Measurements from ENCODE around the gene SMLR1. TPM values are rescaled to one million over a fixed set of nuclear protein-coding genes. Genes with fewer than 3 reads are reported as not detected.

Gene SMLR1
- total RNA-seq, 2 donors from 2014 or later, result 0.40 to 0.42 TPM

- no peak for TF ChIP-seq CTCF (conservative IDR thresholded peaks at IDR 0.05)
- Mint-ChIP-seq H3K4me1 (peaks cover 13% of the 10 kb centered on the region), H3K27ac (peak overlapping the region; percentile 26), H3K9me3 (no peaks in the 10 kb centered on the region), H3K4me3 (no peak overlapping the region), H3K27me3 (ENCODE audit: insufficient read depth) (no peaks in the 10 kb centered on the region), H3K36me3 (ENCODE audit: low read depth) (peaks cover 38% of the 10 kb centered on the region)
- Histone ChIP-seq H3K27me3 (ENCODE audit: control insufficient read depth, insufficient read depth, low read length, poor library complexity, severe bottlenecking) (no peaks in the 10 kb centered on the region), H3K36me3 (ENCODE audit: control insufficient read depth, insufficient read depth, low read length) (peaks cover 25% of the 10 kb centered on the region), H3K27ac (ENCODE audit: low read depth, low read length) (no peak overlapping the region), H3K4me1 (ENCODE audit: control insufficient read depth, insufficient read depth, low read length) (peaks cover 10% of the 10 kb centered on the region), H3K9me3 (ENCODE audit: control insufficient read depth, low read length) (peaks cover 7% of the 10 kb centered on the region), H3K9ac (ENCODE audit: extremely low read depth, low read length, poor library complexity, severe bottlenecking) (no peak overlapping the region), H3K4me3 (ENCODE audit: low read length) (no peak overlapping the region)
- DNase-seq, result no peak
- WGBS, 2 experiments (ENCODE audit: insufficient coverage in 1 of 2, insufficient read length in 1 of 2), result 81 to 82% methylated on average over 3 to 4 of the region's 4 CpGs
Measured at GRCh38 chr6:130858054-130858453, 30.8 kb downstream of the SMLR1 start.

- Mint-ChIP-seq H3K36me3 (ENCODE audit: low read depth) (peaks cover 44% of the 10 kb centered on the region), H3K27ac (peak overlapping the region; percentile 26), H3K4me3 (no peak overlapping the region), H3K4me1 (peaks cover 7% of the 10 kb centered on the region), H3K9me3 (no peaks in the 10 kb centered on the region), H3K27me3 (ENCODE audit: insufficient read depth) (no peaks in the 10 kb centered on the region)
- DNase-seq, result no peak
- Histone ChIP-seq H3K9me3 (ENCODE audit: control insufficient read depth, low read length) (peaks cover 7% of the 10 kb centered on the region), H3K4me3 (ENCODE audit: low read length) (no peak overlapping the region), H3K36me3 (ENCODE audit: control insufficient read depth, insufficient read depth, low read length) (peaks cover 29% of the 10 kb centered on the region), H3K27ac (ENCODE audit: low read depth, low read length) (no peak overlapping the region), H3K27me3 (ENCODE audit: control insufficient read depth, insufficient read depth, low read length, poor library complexity, severe bottlenecking) (no peaks in the 10 kb centered on the region), H3K4me1 (ENCODE audit: control insufficient read depth, insufficient read depth, low read length) (peaks cover 7% of the 10 kb centered on the region), H3K9ac (ENCODE audit: extremely low read depth, low read length, poor library complexity, severe bottlenecking) (no peak overlapping the region)
- no peak for TF ChIP-seq CTCF (conservative IDR thresholded peaks at IDR 0.05)
- WGBS, 2 experiments (ENCODE audit: insufficient coverage in 1 of 2, insufficient read length in 1 of 2), result 87 to 100% methylated on average over 2 of the region's 2 CpGs
Measured at GRCh38 chr6:130858498-130859160, 31.4 kb downstream of the SMLR1 start.

- H3K36me3 ChIP-seq (ENCODE audit: control insufficient read depth, insufficient read depth, low read length), result peaks cover 36% of the 10 kb centered on the region
- no peak overlapping the region for H3K9ac ChIP-seq (ENCODE audit: extremely low read depth, low read length, poor library complexity, severe bottlenecking)
- H3K4me3 ChIP-seq (ENCODE audit: low read length), result no peak overlapping the region
- Mint-ChIP-seq H3K4me1 (peaks cover under 1% of the 10 kb centered on the region), H3K27me3 (ENCODE audit: insufficient read depth) (no peaks in the 10 kb centered on the region), H3K4me3 (no peak overlapping the region), H3K27ac (no peak overlapping the region), H3K36me3 (ENCODE audit: low read depth) (peaks cover 48% of the 10 kb centered on the region), H3K9me3 (no peaks in the 10 kb centered on the region)
- peaks cover 7% of the 10 kb centered on the region for H3K9me3 ChIP-seq (ENCODE audit: control insufficient read depth, low read length)
- TF ChIP-seq CTCF (conservative IDR thresholded peaks at IDR 0.05), result no peak
- DNase-seq, result no peak
- H3K27me3 ChIP-seq (ENCODE audit: control insufficient read depth, insufficient read depth, low read length, poor library complexity, severe bottlenecking), result no peaks in the 10 kb centered on the region
- peaks cover under 1% of the 10 kb centered on the region for H3K4me1 ChIP-seq (ENCODE audit: control insufficient read depth, insufficient read depth, low read length)
- no peak overlapping the region for H3K27ac ChIP-seq (ENCODE audit: low read depth, low read length)
- 91 to 98% methylated on average over 8 to 11 of the region's 11 CpGs for WGBS, 2 experiments (ENCODE audit: insufficient coverage in 1 of 2, insufficient read length in 1 of 2)
Measured at GRCh38 chr6:130859161-130859867, 32.1 kb downstream of the SMLR1 start.
